ENCODE data around the gene EXOC2.

- TF ChIP-seq POLR2AphosphoS5 (IDR thresholded peaks at IDR 0.05; ENCODE audit: low read depth, low read length) (no peak), POLR2A (IDR thresholded peaks at IDR 0.05; ENCODE audit: low read depth, low read length) (no peak)
These were observed 198.5 kb downstream of the EXOC2 start for GRCh38 chr6:494394-494793.

All from GM12892 (cell line).